Measurements from ENCODE around the gene ABTB2. TPM values are rescaled to one million over a fixed set of nuclear protein-coding genes. Genes with fewer than 3 reads are reported as not detected.

Gene ABTB2
- total and polyA plus RNA-seq, 2 experiments from 2014 or later = 12.4 to 14.3 TPM

- no peak overlapping the region for H2AFZ ChIP-seq
- WGBS (ENCODE audit: low lambda C conversion rate, missing lambda C conversion rate) = 65% methylated on average over 6 of the region's 6 CpGs
Measured at GRCh38 chr11:34256626-34257025, 101.2 kb downstream of the ABTB2 start.

GRCh38 chr11:34256150-34256549, 101.7 kb downstream of the ABTB2 start:
- TF ChIP-seq CTCF (IDR thresholded peaks at IDR 0.05; ENCODE audit: poor library complexity) (no peak), EZH2 (IDR thresholded peaks at IDR 0.05; ENCODE audit: borderline replicate concordance) (no peak), EZH2phosphoT487 (IDR thresholded peaks at IDR 0.05; ENCODE audit: low read depth, severe bottlenecking, unreplicated experiment) (no peak)
- Histone ChIP-seq H3K4me2 (no peak overlapping the region), H3K27me3 (no peaks in the 10 kb centered on the region), H3K9me2 (replicated peaks; ENCODE audit: insufficient read depth) (no peaks in the 10 kb centered on the region), H3K9me3 (ENCODE audit: low read depth) (no peaks in the 10 kb centered on the region), H3K27ac (no peak overlapping the region), H4K20me1 (ENCODE audit: insufficient read depth, poor library complexity, severe bottlenecking) (peaks cover 8% of the 10 kb centered on the region), H3K4me1 (ENCODE audit: insufficient read depth) (peaks cover 14% of the 10 kb centered on the region), H3K36me3 (replicated peaks; ENCODE audit: insufficient read depth, low read depth) (no peaks in the 10 kb centered on the region), H2AFZ (no peak overlapping the region), H3K4me3 (no peak overlapping the region), H3K79me2 (peaks cover 45% of the 10 kb centered on the region)
- no peak for DNase-seq (ENCODE audit: low spot score)
- WGBS (ENCODE audit: low lambda C conversion rate, missing lambda C conversion rate) = 74% methylated on average over 6 of the region's 6 CpGs

More at GRCh38 chr11:34256626-34257025, 101.2 kb downstream of the ABTB2 start:
- Histone ChIP-seq H4K20me1 (ENCODE audit: insufficient read depth, poor library complexity, severe bottlenecking) (peaks cover 8% of the 10 kb centered on the region), H3K4me1 (ENCODE audit: insufficient read depth) (peaks cover 14% of the 10 kb centered on the region), H3K27ac (no peak overlapping the region), H3K9me2 (replicated peaks; ENCODE audit: insufficient read depth) (no peaks in the 10 kb centered on the region), H3K9me3 (ENCODE audit: low read depth) (no peaks in the 10 kb centered on the region), H3K79me2 (peaks cover 50% of the 10 kb centered on the region), H3K4me2 (no peak overlapping the region), H3K27me3 (no peaks in the 10 kb centered on the region), H3K4me3 (no peak overlapping the region), H3K36me3 (replicated peaks; ENCODE audit: insufficient read depth, low read depth) (no peaks in the 10 kb centered on the region)
- no peak for DNase-seq (ENCODE audit: low spot score)
- no peak for TF ChIP-seq CTCF (IDR thresholded peaks at IDR 0.05; ENCODE audit: poor library complexity)
- no peak for TF ChIP-seq EZH2 (IDR thresholded peaks at IDR 0.05; ENCODE audit: borderline replicate concordance)
- TF ChIP-seq EZH2phosphoT487 (IDR thresholded peaks at IDR 0.05; ENCODE audit: low read depth, severe bottlenecking, unreplicated experiment) = no peak

GRCh38 chr11:34255101-34255500, 102.7 kb downstream of the ABTB2 start:
- WGBS (ENCODE audit: low lambda C conversion rate, missing lambda C conversion rate) = 92% methylated on average over 2 of the region's 2 CpGs
- peaks cover 8% of the 10 kb centered on the region for H4K20me1 ChIP-seq (ENCODE audit: insufficient read depth, poor library complexity, severe bottlenecking)
- no peaks in the 10 kb centered on the region for H3K27me3 ChIP-seq
- no peaks in the 10 kb centered on the region for H3K36me3 ChIP-seq (replicated peaks; ENCODE audit: insufficient read depth, low read depth)
- TF ChIP-seq EZH2 (IDR thresholded peaks at IDR 0.05; ENCODE audit: borderline replicate concordance) (no peak), EZH2phosphoT487 (IDR thresholded peaks at IDR 0.05; ENCODE audit: low read depth, severe bottlenecking, unreplicated experiment) (no peak), CTCF (IDR thresholded peaks at IDR 0.05; ENCODE audit: poor library complexity) (no peak)
- no peaks in the 10 kb centered on the region for H3K9me2 ChIP-seq (replicated peaks; ENCODE audit: insufficient read depth)
- no peak overlapping the region for H3K27ac ChIP-seq
- no peaks in the 10 kb centered on the region for H3K9me3 ChIP-seq (ENCODE audit: low read depth)
- no peak overlapping the region for H3K4me2 ChIP-seq
- peaks cover 37% of the 10 kb centered on the region for H3K79me2 ChIP-seq
- peaks cover 14% of the 10 kb centered on the region for H3K4me1 ChIP-seq (ENCODE audit: insufficient read depth)
- no peak overlapping the region for H2AFZ ChIP-seq
- H3K4me3 ChIP-seq = no peak overlapping the region
- DNase-seq (ENCODE audit: low spot score) = no peak

- Histone ChIP-seq H3K79me2 (peaks cover 35% of the 10 kb centered on the region), H3K36me3 (replicated peaks; ENCODE audit: insufficient read depth, low read depth) (no peaks in the 10 kb centered on the region), H3K4me2 (no peak overlapping the region), H3K27ac (no peak overlapping the region), H4K20me1 (ENCODE audit: insufficient read depth, poor library complexity, severe bottlenecking) (peaks cover 6% of the 10 kb centered on the region), H3K9me2 (replicated peaks; ENCODE audit: insufficient read depth) (no peaks in the 10 kb centered on the region), H3K9me3 (ENCODE audit: low read depth) (no peaks in the 10 kb centered on the region), H3K4me1 (ENCODE audit: insufficient read depth) (peaks cover 10% of the 10 kb centered on the region), H3K27me3 (no peaks in the 10 kb centered on the region), H2AFZ (no peak overlapping the region), H3K4me3 (no peak overlapping the region)
- TF ChIP-seq CTCF (IDR thresholded peaks at IDR 0.05; ENCODE audit: poor library complexity) = no peak
- DNase-seq (ENCODE audit: low spot score) = no peak
- 81% methylated on average over 4 of the region's 4 CpGs for whole genome bisulfite sequencing (ENCODE audit: low lambda C conversion rate, missing lambda C conversion rate)
Measured at GRCh38 chr11:34254011-34254410, 103.8 kb downstream of the ABTB2 start.
